Effector CD4-positive, alpha-beta T cell (primary cell): ENCODE data around the gene RAB3C.
"Not testable (repeated sequence)": the region's sequence is repeated elsewhere in the genome, so short reads cannot be mapped to it uniquely, and the experiment has no call there.

Source experiments
- DNase-seq: peaks from one replicate; pipeline ENCODE4 v3.0.0-alpha.2; 2020

Gene RAB3C

DNA sequence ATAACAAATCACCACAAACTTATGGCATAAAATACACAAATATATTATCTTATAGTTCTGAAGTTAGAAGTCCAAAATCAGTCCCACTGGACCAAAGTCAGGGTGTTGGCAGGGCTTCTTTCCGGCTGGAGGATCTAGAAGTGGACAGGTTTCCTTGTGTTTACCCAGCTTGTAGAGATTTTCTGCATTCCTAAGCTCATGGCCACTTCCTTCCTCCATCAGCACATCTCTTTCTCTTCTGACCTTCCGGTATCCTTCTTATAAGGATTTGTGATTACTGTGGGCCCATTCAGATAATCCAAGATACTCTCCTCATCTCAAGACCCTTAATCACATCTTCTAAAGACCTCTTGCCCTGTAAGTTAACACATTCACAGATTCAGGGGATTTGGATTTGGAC is 97.6 kb downstream of the RAB3C start:
- no peak for DNase-seq

- no peak for DNase-seq
Observed at GRCh38 chr5:58681943-58682342, 99.1 kb downstream of the RAB3C start.

DNA sequence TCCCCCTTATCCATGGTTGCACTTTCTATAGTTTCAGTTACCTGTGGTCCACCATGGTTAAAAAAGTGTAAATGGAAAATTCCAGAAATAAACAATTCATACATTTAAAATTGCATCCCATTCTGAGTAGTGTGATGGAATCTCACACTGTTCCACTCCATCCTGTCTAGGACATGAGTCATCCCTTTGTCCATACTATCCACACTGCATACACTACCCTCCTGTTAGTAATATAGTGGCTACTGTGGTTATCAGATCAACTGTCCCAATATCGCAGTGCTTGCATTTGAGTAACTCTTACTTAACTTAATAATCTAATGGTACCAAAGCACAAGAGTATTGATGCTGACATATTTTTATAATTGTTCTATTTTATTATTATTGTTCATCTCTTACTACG is 100.7 kb downstream of the RAB3C start:
- no peak for DNase-seq

- no peak for DNase-seq
Observed at GRCh38 chr5:58687079-58687478, 104.2 kb downstream of the RAB3C start.

DNA sequence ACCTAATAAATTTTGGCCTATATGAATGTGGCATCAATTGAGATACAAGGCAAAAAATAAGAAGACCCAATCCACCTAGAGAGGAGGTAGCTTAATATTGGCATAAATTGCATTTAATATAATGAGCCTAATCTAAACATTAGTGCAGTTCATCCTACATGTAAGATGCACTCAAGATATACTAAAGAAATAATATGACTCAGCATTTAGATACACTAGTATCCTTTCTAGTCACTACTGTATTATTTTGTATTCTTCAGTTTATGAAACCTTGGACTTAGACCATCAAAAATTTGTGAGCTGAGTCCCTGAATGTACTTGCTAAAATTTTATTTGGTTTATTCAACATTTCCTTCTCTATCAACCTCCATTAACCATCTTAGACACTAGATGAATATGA is 104.7 kb downstream of the RAB3C start:
- DNase-seq: no peak

DNA sequence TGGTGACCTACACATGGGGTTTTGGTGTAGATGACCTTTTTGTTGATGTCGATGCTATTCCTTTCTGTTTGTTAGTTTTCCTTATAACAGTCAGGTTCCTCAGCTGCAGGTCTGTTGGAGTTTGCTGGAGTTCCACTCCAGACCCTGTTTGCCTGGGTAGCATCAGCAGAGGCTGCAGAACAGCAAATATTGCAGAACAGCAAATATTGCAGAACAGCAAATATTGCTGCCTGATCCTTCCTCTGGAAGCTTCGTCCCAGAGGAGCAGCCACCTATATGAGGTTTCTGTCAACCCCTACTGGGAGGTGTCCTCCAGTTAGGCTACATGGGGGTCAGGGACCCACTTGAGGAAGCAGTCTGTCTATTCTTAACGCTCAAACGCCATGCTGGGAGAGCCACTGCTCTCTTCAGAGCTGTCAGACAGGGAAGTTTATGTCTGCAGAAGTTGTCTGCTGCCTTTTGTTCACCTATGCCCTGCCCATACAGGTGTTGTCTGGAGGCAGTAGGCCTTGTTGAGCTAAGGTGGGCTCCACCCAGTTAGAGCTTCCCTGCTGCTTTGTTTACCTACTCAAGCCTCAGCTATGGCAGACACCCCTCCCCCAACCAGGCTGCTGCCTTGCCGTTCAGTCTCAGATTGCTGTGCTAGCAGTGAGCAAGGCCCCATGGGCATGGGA is 116.3 kb downstream of the RAB3C start:
- not testable (repeated sequence) for DNase-seq

GRCh38 chr5:58699762-58700118 is 116.9 kb downstream of the RAB3C start:
- no peak for DNase-seq

DNA sequence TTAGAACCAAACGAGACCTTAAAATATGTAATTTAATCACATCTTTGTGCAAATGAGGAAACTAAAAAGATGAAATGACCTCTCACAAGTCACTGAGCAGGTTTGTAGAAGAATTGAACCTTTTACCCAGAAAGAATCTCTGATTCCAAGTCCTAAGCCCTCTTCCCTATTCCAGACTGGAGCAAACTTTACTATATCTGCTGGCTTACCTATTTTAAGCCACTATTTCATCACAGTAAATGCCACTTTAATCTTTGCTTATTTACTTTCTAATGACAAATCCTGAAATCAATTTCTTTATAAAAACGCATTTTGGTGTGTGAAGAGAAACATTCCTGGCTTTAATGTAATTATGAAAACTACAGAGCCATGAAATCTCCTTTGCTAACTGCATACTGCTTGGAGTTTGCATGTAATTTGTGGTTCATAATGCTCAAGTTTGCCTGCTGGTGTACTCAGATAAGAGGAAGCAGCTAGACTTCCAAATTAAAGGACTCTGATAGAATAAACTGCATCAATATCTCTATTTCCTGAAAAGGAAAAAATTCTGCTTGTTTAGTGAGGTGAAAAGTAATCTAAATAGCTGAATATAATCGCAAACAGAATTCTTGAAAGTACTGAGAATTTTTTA is 121.2 kb downstream of the RAB3C start:
- DNase-seq: no peak

DNA sequence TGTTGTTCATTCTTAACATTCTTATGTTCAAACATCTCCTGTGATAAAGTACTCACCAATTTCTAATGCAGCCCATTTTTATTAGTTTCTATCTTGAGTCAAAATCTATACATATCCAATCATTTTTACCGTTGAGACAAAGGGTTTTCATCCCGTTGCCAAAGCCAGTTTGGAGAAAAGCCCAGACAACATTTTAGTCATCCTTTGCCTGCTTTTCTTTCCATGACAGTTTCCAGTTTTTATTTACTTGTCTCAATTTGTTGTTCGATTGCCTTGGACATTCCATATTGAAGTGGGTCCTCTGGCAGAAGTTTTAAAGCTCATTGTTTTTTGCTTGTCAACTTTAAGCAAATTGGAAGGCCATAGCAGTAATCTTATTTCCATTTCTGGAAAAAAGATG is 123.9 kb downstream of the RAB3C start:
- no peak for DNase-seq

DNA sequence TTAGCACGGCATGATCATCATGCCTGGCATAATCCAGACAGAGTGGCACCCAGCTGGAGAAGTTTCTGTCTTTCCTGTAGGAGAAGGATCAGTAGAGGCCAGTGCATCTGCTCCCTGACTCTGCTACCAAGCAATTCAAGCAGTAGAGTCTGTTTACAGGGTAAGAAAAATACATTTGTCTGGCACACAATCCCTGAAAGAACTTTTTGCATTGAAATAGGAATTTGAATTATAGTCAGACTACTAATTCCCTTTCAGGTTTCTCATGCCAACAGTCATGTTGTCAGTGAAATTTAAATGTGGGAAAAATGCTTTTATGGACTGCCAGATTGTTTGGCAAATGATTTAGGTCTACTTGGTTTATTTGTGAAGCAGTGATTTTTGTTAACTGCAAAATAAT is 125.6 kb downstream of the RAB3C start:
- no peak for DNase-seq

GRCh38 chr5:58710425-58710824 is 127.5 kb downstream of the RAB3C start:
- not testable (repeated sequence) for DNase-seq

DNA sequence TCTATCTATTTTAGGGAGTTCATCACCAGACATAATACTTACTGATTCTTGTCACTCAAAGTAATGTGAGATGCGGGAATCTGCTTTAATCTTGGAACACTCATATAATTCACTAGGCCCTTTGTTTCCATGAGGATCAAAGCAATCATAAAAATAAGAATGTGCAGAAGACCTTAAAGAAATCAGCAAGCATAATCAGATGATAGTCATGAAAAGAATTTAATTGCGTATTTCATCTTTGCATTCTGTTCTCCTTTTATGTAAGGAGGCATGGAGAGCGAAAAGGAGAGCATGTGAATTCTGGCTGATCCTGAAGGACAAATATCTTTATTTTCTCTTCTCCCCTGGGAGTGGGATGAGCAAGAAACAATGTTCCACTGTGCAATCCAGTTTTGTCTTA is 128.0 kb downstream of the RAB3C start:
- no peak for DNase-seq

DNA sequence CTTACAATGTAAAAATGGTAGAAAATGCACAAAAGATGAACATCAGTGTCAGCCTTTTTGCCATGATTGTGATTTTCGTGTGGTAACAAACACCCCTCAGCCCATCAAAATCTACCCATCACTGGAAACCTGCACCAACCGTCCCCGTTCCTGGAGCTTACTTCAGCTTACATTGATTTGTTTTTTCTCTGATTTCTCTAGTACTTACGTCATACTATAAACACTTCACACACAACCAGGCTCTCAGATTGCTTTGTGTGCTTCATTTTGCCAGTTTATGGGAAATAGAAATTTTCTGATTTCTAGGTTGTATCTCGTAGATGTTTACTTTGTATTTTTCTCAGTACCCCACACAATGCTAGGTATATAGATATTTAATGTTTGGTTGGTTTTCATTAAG is 129.1 kb downstream of the RAB3C start:
- DNase-seq: no peak

DNA sequence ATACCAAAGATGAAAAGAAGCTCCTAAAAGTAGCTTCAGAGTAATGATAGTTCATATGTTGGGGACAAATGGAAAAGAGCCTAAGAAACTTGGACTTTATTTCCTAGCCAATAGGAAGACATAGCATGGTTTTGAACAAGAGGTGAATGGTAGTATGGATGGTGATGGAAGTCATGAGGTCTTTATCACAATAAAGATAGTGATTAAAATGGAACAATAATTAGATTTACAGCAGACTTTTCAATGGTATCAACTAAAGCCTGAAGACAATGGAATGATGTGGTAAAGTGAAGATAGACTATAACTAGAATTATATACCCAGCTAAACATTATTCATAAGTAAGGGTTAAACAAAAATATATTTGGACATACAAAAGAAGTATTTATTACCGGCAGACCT is 131.2 kb downstream of the RAB3C start:
- no peak for DNase-seq

DNA sequence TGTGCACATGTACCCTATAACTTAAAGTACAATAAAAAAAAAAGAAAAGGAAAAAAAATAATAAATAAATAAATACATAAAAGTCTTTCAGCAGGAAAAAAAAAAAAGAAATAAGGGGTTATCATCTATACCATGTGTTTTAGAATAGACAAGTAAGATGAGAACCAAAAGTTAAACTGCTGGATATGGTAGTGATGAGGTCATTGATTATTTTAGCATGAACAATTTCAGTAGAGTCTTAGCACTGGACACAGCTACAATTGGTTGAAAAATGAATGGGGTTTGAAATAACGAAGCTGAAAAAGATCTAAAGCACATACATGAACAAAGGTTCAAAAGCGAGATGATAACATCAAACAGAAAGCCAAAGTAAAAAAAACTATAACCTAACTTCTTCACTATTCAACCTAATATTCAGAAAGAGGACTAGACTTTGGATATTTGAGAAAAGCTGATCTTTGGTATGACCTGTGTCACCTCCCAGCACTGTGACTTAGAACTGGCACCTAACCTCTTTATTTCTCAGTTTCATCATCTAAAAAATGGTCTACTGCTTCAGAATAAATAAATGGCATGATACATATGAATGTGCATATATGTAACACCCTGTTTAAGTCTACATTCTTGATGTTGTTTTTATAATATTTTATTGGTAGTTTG is 133.3 kb downstream of the RAB3C start:
- no peak for DNase-seq

DNA sequence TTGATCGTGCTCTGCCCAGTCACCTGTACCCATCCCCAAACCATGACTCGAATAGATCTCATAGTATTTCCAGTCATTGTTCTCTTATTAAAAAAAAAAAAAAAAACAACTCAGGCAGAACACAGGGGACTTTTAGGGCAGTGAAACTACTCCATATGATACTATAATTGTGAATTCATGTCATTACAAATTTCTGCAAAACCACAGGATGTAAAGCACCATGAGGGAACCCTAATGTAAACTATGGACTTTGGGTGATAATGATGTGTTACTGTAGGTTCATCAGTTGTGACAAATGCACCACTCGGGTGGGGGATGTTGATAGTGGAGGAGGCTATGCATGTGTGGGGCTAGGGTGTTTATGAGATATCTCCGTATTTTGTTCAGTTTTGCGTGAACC is 133.8 kb downstream of the RAB3C start:
- DNase-seq: no peak

DNA sequence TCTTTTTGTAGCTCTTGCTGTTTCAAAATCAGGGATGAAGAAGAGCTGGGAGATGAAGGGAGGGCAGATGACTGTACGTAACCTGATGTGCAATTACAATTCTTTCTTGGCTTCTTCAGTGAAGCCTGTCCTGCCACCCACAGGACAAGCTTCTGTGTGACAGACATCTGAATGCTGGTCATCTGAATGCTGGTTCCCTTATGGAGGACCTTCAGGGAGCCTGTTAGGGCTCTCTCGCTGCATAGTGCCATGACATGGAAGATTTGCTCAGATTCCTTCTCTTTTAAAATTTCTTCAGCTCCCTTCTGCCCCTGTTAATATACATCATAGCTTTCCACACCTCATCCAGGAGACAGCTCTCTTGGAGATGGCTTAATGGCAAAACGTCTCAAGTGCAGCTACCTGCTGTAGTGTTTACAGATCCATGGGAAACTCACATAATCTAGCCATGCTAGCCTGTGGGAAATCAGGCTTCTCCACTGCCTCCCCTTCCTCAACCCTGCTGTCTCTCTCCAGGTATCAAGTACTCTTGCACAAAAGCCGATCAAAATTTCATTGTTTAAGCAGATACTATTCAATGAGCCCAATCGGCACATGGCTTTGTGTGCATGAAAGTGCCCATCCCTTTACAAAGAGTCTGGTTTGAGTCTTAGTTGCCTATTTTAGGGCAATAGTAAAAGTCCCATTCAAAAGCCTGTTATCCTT is 134.6 kb downstream of the RAB3C start:
- DNase-seq: no peak

- DNase-seq: no peak
Observed at GRCh38 chr5:58718269-58718978, 135.5 kb downstream of the RAB3C start.

- no peak for DNase-seq
Observed at GRCh38 chr5:58722160-58722559, 139.3 kb downstream of the RAB3C start.

DNA sequence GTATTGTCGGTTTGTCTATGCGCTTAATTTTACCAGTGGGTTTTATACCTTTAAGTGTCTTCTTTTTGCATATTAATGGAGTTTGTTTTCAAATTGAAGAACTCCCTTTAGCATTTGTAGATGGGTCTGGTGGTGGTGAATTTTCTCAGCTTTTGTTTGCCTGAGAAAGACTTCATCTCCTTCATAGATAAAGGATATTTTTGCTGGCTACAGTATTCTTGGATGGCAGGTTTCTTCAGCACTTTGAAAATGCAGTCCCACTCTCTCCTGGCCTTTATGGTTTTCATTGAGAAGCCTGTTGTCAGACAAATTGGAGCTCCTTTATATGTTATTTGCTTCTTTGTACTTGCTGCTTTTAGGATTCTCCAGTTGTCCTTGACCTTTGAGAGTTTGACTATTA is 142.1 kb downstream of the RAB3C start:
- DNase-seq: no peak

DNA sequence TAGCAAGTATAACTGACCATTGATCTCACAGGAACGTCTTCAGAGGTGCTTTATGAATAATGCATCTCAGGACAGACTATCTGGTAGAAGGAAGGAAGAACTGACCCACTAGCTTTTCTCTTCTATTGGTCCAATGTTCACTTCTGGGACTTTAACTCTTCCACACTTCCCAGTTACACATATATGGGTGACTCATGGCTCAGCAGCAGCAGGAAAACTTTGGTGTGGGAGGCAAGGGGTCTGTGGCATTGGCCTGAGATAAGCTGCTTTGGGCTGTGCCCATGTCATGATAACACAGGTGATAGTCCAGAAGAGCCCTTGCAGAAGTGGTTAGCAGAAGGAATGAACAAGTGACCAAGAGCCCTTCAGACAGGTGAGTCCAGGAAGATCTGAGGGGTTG is 148.8 kb downstream of the RAB3C start:
- no peak for DNase-seq

GRCh38 chr5:58735637-58736036 is 152.8 kb downstream of the RAB3C start:
- no peak for DNase-seq

GRCh38 chr5:58736214-58736613 is 153.3 kb downstream of the RAB3C start:
- no peak for DNase-seq
